Ovary (tissue), 3 donors: ENCODE results near the gene GBX2.

ENCODE experiments used
- EP300 ChIP-seq: sonication (generic); formaldehyde crosslinking; IDR thresholded peaks from one replicate; pipeline ENCODE4 v1.6.1; 2017; ENCODE audit warnings: antibody characterized with exemption
- TF ChIP-seq, protein P1 (sequence below), 3 donors: fragments of 450-650 bp in 2 of 3; fragments of 200-600 bp in 1 of 3; IDR thresholded peaks; one replicate each; pipeline versions ENCODE4 v1.5.1 to v1.8.0; 2016 to 2022; ENCODE audit warnings: antibody characterized with exemption in 3 of 3, mild to moderate bottlenecking in 1 of 3
- donor health status: DM: no; HTN: no; CAD: no.

- TF ChIP-seq, protein P1, sequence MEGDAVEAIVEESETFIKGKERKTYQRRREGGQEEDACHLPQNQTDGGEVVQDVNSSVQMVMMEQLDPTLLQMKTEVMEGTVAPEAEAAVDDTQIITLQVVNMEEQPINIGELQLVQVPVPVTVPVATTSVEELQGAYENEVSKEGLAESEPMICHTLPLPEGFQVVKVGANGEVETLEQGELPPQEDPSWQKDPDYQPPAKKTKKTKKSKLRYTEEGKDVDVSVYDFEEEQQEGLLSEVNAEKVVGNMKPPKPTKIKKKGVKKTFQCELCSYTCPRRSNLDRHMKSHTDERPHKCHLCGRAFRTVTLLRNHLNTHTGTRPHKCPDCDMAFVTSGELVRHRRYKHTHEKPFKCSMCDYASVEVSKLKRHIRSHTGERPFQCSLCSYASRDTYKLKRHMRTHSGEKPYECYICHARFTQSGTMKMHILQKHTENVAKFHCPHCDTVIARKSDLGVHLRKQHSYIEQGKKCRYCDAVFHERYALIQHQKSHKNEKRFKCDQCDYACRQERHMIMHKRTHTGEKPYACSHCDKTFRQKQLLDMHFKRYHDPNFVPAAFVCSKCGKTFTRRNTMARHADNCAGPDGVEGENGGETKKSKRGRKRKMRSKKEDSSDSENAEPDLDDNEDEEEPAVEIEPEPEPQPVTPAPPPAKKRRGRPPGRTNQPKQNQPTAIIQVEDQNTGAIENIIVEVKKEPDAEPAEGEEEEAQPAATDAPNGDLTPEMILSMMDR (IDR thresholded peaks at IDR 0.05): no peak
- TF ChIP-seq EP300: no peak
Measured at GRCh38 chr2:236211296-236211695, 43.1 kb upstream of the GBX2 start.
